Activated CD4-positive, alpha-beta T cell treated with anti-CD3 and anti-CD28 coated beads, Interleukin-2, Interleukin-6, amounts not matched to agents 100 ng/mL and 50 ng/mL, durations not matched to agents 16 hours and 8 hours (primary cell): Measurements from ENCODE around the gene PPFIBP1.

Source experiments
- DNase-seq: peaks from one replicate; pipeline ENCODE4 v3.0.0-alpha.2; 2020

PPFIBP1 gene

GRCh38 chr12:27523642-27524493 is at the start of gene PPFIBP1:
Gene PPFIBP1 (plus strand): TSS chr12:27524206. CDS start chr12:27633397, 109,191 bp downstream.
- peak; percentile 99 for DNase-seq

DNA sequence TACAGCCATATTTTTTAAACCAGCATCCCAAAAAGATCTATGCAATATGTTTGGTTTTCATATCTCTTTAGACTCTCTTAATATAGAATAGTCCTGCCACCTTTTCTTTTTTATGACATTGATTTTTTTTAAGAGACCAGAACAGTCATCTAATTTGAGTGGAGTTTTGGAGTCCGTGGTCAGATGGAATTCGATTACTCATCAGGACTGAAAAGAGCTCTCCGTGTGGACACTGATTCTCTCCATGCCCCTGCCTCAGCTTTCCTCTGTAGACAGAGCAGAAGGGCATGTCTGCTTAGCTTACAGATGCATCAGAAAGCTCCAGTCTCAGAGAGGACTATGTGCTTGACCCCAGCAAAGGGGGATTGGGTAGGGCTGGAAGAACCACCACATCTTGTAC is 49.7 kb upstream of the PPFIBP1 start:
- no peak for DNase-seq

DNA sequence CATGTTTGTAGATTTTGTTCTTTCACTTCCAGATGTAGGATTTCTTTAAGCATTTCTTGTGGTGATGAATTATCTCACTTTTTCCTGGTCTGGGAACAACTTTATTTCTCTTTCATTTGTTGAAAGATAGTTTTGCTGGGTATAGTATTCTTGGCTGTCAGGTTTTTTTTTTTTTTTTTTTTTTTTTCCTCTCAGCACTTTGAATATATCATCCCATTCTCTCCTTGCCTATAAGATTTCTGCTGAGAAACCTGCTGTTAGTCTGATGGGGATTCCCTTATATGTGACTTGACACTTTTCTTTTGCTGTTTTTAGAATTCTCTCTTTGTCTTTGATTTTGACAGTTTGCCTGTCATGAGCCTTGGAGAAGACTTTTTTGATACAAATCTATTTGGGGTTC is 47.0 kb upstream of the PPFIBP1 start:
- no peak for DNase-seq

- DNase-seq: no peak
Measured at GRCh38 chr12:27478949-27479348, 45.1 kb upstream of the PPFIBP1 start.

- DNase-seq: no peak
Measured at GRCh38 chr12:27480016-27480415, 44.0 kb upstream of the PPFIBP1 start.

DNA sequence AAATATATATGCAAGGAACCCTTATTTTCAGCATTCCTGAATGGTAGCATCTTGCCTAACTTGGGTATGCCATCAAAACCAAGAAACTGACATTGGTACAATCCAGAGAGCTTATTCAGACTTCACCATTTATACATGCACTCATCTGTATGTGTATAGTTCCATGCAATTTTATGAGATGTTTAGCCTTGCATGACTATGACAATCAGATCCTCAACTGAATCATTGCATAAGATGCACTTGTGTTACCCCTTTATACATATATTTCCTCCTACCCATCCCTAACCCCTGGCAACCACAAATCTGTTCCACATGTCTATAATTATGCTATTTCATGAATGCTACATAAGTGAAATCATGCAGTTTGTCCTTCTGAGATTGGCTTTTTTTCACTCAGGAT is 37.0 kb upstream of the PPFIBP1 start:
- DNase-seq: no peak

DNA sequence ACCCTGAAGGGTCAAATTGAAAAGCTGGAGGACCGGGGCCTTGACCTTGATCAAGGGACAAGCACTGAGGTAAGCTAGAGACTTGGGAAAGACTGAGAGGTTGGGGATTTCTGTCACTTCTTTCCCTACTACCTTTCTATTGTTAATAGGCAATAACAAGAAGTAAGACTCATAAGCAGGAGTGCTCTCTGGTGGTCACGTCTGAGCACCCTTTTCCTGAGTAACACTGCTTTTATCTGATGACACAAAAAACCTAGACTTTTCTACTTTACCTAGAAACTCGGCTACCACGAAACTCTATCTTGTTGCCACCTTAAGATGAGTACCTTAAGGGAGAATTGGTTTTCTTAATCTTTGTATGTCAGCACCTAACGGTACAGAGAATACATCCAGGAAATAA is 35.5 kb upstream of the PPFIBP1 start:
- DNase-seq: no peak

GRCh38 chr12:27491226-27491625 is 32.8 kb upstream of the PPFIBP1 start:
- DNase-seq: no peak

- no peak for DNase-seq
Measured at GRCh38 chr12:27493260-27493940, 30.6 kb upstream of the PPFIBP1 start.

DNA sequence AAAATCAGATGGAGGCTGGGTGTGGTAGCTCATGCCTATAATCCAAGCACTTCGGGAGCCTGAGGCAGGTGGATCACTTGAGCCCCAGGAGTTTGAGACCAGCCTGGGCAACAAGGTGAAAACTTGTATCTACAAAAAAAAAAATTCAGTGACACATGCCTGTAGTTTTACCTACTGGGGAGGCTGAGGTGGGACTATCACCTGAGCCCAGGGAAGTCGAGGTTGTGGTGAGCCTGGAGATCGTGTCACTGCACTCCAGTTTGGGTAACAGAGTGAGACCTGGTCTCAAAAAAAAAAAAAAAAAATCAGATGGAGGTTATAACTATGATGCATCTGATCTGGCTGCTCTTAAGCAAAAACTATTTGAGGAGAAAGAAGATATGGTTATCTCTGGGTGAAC is 26.6 kb upstream of the PPFIBP1 start:
- no peak for DNase-seq

DNA sequence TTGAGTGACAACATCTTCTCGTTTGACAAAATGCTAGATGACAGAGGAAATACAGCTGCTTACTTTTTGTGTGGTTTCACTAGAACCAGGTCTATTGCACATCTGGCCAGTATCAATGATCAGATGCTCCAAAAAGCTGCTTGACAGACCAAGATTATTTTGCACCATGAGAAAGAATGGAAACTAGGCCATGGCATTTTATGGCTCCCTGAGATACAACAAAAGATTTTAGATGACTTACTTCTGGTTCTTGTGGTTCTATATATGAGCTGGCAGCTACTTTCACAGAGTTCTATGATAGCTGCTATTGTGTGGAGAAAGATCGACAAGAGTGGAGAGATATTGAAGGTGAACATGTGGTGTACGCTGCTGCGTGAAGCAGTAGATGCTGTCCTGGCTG is 25.9 kb upstream of the PPFIBP1 start:
- peak; percentile 87 for DNase-seq

- peak; percentile 52 for DNase-seq
Measured at GRCh38 chr12:27498761-27499160, 25.2 kb upstream of the PPFIBP1 start.

- no peak for DNase-seq
Measured at GRCh38 chr12:27499377-27499776, 24.6 kb upstream of the PPFIBP1 start.

DNA sequence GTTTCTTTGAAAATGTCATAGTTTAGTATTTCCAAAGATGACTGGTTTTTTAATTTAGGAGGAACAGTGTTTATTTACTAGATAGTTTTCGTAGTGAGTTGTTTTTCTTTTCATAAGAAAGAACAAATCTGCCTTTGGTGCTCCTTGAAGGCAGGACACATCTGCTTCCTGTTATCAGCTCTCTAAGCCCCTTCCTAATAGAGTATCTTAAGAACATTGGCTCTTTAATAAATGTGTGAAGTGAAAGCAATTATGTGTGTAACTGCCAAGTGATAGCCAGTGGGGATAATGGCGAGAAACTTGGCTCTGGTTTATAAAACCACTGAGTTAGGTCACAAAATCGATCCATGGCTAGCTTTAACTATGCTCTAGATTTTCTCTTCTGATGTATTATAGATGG is 23.5 kb upstream of the PPFIBP1 start:
- no peak for DNase-seq

DNA sequence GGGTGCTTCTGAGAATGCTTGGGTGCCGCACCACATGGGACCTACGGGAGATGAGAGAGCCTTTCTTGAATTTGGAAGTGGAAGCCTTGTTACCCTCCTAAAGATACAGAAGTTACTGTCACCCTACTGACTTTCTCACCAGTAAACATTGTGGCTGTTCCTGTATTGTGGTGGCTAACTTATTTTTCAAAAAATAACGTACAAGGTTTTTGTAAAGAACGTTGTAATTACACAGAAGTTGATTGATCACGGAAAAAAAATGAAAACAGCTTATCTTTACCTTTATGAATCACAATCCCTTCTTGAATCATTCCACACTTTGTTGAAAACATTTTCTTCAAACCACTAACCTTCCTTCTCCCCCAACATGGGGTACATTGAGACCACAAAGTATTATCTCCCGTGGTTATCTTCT is 22.0 kb upstream of the PPFIBP1 start:
- DNase-seq: peak; percentile 70

- DNase-seq: no peak
Measured at GRCh38 chr12:27504507-27504906, 19.5 kb upstream of the PPFIBP1 start.

DNA sequence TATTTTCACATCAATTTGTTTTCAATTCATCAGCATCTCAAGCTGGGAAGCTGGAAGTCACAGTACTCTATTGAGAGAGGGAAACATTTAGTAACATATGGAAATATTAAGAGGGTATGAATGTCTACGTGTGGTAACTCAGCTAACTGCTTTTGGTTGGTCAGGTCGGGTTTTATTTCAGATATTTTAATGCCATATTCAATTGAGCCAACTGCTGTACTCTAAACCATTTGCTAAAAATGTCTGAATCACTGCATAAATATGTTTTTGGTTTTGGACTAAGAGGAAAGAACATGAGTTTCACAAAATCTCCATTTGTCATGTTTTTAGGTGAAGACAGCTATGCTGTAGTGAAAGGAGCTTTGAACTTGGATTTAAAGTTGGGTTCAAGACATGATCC is 18.9 kb upstream of the PPFIBP1 start:
- no peak for DNase-seq

DNA sequence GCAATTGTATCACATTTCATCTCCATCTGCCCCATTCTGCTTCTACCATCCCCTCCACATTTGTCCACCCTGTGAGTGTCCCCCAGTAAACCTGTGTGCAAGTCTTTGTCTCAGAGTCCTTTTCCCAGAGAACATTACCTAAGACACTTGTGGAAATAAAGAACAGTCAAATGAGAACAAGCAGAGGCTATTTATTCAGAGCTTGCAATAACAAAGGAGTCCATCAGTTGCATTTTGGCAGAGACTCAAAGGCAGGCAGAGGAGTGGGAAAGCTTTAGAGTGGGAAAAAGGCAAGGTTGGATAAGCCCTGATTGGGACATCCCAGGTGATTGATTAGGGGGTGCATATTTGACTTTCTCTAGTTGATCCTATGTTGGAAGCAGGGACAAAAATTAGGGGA is 18.2 kb upstream of the PPFIBP1 start:
- no peak for DNase-seq

DNA sequence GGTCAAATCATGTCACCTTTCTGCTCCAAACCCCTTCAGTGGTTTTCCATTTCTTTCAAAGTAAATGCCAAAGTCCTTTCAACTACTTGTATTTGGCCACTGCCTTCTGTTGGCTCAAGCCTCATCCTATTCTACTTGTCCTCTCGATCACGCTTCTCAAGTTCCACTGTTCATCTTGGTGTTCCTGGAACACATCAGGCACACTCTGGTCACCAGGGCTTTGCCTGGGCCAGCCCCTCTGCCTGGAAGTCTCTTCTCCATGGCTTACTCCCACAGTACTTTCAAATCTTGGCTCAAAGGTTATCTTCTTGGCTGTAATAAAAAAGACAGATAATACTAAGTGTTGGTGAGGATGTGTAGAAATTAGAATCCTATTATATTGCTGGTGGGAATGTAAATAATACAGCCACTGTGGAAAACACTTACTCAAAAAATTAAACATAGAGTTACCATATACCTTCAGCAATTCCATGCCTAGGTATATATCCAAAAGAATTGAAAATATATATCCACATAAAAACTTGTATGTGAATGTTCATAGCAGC is 17.3 kb upstream of the PPFIBP1 start:
- DNase-seq: no peak

- DNase-seq: no peak
Measured at GRCh38 chr12:27508736-27509431, 15.1 kb upstream of the PPFIBP1 start.

DNA sequence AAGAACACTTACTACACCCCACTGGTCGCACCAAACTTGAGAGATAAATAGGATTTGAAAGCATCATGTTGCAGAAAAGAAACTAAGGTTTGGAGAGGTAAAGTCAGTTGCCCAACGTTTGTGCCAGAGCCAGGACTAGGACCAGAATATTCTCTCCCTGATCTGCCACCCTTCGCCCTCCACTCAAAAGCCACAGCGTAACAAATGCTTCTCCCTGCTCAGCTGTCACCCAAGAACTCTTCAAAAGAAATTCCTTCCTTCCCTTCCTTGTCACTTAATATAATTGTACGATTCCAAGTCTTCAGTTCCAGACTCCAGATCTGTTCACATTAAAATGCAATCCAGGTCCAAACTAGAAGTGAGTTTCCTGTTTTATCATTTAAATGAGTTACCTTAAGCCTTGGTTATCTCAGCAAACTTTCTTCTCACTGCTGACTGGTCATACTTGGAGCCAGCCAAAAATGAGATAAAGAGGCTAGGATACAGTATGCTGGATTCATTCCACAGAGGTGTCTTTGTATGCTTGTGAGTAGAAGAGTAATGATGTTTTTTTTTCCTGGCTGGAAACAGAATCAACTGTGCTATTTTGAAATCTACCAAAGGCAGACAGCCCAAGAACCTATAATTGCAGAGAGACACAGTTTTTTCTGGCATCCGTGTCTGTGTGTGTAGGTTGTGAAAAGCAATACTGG is 12.8 kb upstream of the PPFIBP1 start:
- DNase-seq: no peak

GRCh38 chr12:27511723-27512045 is 12.3 kb upstream of the PPFIBP1 start:
- DNase-seq: no peak
